Measurements from ENCODE around the gene MAST4.

Gene MAST4

GRCh38 chr5:67179697-67180361 is 583.6 kb downstream of the MAST4 start (continued):
- TF ChIP-seq PRDM2 (tag by site-specific recombination; IDR thresholded peaks at IDR 0.05; ENCODE audit: borderline replicate concordance) (no peak), ZNF555 (tag by site-specific recombination; conservative IDR thresholded peaks at IDR 0.05) (no peak), INSM2 (tag by site-specific recombination; IDR thresholded peaks at IDR 0.05) (no peak), ZNF610 (tag by site-specific recombination; IDR thresholded peaks at IDR 0.05; ENCODE audit: borderline replicate concordance) (no peak), ZNF10 (tag by site-specific recombination; IDR thresholded peaks at IDR 0.05) (no peak), MYNN (tag by site-specific recombination; IDR thresholded peaks at IDR 0.05; ENCODE audit: borderline replicate concordance) (no peak), ZNF48 (tag by site-specific recombination; IDR thresholded peaks at IDR 0.05) (no peak), KLF1 (tag by site-specific recombination; IDR thresholded peaks at IDR 0.05) (no peak), ZNF157 (tag by site-specific recombination; IDR thresholded peaks at IDR 0.05) (no peak), ZNF701 (tag by site-specific recombination; IDR thresholded peaks at IDR 0.05) (no peak), PRDM6 (tag by site-specific recombination; IDR thresholded peaks at IDR 0.05) (no peak), ZNF354C (tag by site-specific recombination; IDR thresholded peaks at IDR 0.05; ENCODE audit: borderline replicate concordance, low read depth) (no peak), ZNF280D (tag by site-specific recombination; IDR thresholded peaks at IDR 0.05) (no peak)
